H9 (cell line): Measurements from ENCODE around the gene RET. TPM values are rescaled to one million over a fixed set of nuclear protein-coding genes. Genes with fewer than 3 reads are reported as not detected.

Experiments
- DNase-seq: peaks from one replicate; pipeline ENCODE4 v3.0.0-alpha.2; 2017
- H2AFZ ChIP-seq: one replicate; pipeline ENCODE4 v1.6.1; 2013; ENCODE audit warnings: mild to moderate bottlenecking, low read length, control low read depth, moderate library complexity
- H2AK5ac ChIP-seq: 2 replicates; pipeline ENCODE4 v1.6.1; 2013; ENCODE audit warnings: low read length, control low read depth, mixed read lengths; ENCODE audit not compliant: insufficient read length
- H2BK120ac ChIP-seq: one replicate; pipeline ENCODE4 v1.6.1; 2013; ENCODE audit warnings: low read depth, mild to moderate bottlenecking, low read length, control low read depth, inconsistent platforms; ENCODE audit not compliant: poor library complexity, severe bottlenecking
- H2BK12ac ChIP-seq: 2 replicates; pipeline ENCODE4 v1.6.1; 2013; ENCODE audit warnings: low read length, control low read depth, mixed read lengths, low read depth; ENCODE audit not compliant: insufficient read length
- H2BK15ac ChIP-seq: 2 replicates; pipeline ENCODE4 v1.6.1; 2013; ENCODE audit warnings: low read depth, low read length, control low read depth
- H2BK20ac ChIP-seq: one replicate; pipeline ENCODE4 v1.6.1; 2013; ENCODE audit warnings: low read depth, mild to moderate bottlenecking, low read length, control low read depth, inconsistent platforms; ENCODE audit not compliant: poor library complexity, severe bottlenecking
- H2BK5ac ChIP-seq: 2 replicates; pipeline ENCODE4 v1.6.1; 2013; ENCODE audit warnings: low read length, control low read depth, mixed read lengths; ENCODE audit not compliant: insufficient read length
- H3K14ac ChIP-seq: 2 replicates; pipeline ENCODE4 v1.6.1; 2013; ENCODE audit warnings: low read length, control low read depth; ENCODE audit not compliant: insufficient read depth
- H3K18ac ChIP-seq: 2 replicates; pipeline ENCODE4 v1.6.1; 2013; ENCODE audit warnings: low read depth, mild to moderate bottlenecking, mixed read lengths, low read length, control low read depth; ENCODE audit not compliant: insufficient read length
- H3K23ac ChIP-seq: 2 replicates; pipeline ENCODE4 v1.6.1; 2013; ENCODE audit warnings: low read length, control low read depth, mixed read lengths, low read depth; ENCODE audit not compliant: insufficient read length
- H3K23me2 ChIP-seq: 2 replicates; pipeline ENCODE4 v1.6.1; 2013; ENCODE audit warnings: low read depth, mild to moderate bottlenecking, mixed read lengths, low read length, control low read depth; ENCODE audit not compliant: insufficient read length, poor library complexity, severe bottlenecking
- H3K27ac ChIP-seq: 2 replicates; pipeline ENCODE4 v1.5.1; 2013; ENCODE audit warnings: low read length, control low read depth, mixed read lengths, low read depth; ENCODE audit not compliant: insufficient read length
- H3K27me3 ChIP-seq: 2 replicates; pipeline ENCODE4 v1.6.1; 2013; ENCODE audit warnings: low read length, control low read depth, inconsistent platforms; ENCODE audit not compliant: insufficient read depth
- H3K4ac ChIP-seq: 2 replicates; pipeline ENCODE4 v1.6.1; 2013; ENCODE audit warnings: low read depth, mild to moderate bottlenecking, control low read depth, inconsistent platforms, low read length, moderate library complexity
- H3K4me1 ChIP-seq: 2 replicates; pipeline ENCODE4 v1.6.1; 2013; ENCODE audit warnings: low read length, control low read depth, inconsistent platforms; ENCODE audit not compliant: insufficient read depth
- H3K4me2 ChIP-seq: 2 replicates; pipeline ENCODE4 v1.6.1; 2013; ENCODE audit warnings: low read length, control low read depth, mixed read lengths; ENCODE audit not compliant: insufficient read length, insufficient read depth
- H3K56ac ChIP-seq: 2 replicates; pipeline ENCODE4 v1.6.1; 2013; ENCODE audit warnings: low read depth, mild to moderate bottlenecking, mixed read lengths, low read length, control low read depth; ENCODE audit not compliant: insufficient read length
- H3K79me1 ChIP-seq: 2 replicates; pipeline ENCODE4 v1.6.1; 2013; ENCODE audit warnings: low read depth, mild to moderate bottlenecking, moderate library complexity, low read length, control low read depth, inconsistent platforms; ENCODE audit not compliant: insufficient read depth, poor library complexity, severe bottlenecking
- H3K79me2 ChIP-seq: 2 replicates; pipeline ENCODE4 v1.6.1; 2013; ENCODE audit warnings: low read length, control low read depth, inconsistent platforms; ENCODE audit not compliant: insufficient read depth
- H3K9ac ChIP-seq: 2 replicates; pipeline ENCODE4 v1.6.1; 2013; ENCODE audit warnings: low read length, control low read depth, mixed read lengths; ENCODE audit not compliant: insufficient read length; ENCODE audit errors: extremely low read depth
- H3K9me3 ChIP-seq: one replicate; pipeline ENCODE4 v1.6.1; 2013; ENCODE audit warnings: low read depth, low read length, inconsistent platforms; ENCODE audit not compliant: control insufficient read depth
- H3T11ph ChIP-seq: one replicate; pipeline ENCODE4 v1.6.1; 2013; ENCODE audit warnings: mild to moderate bottlenecking, low read length, control low read depth, inconsistent platforms
- H4K20me1 ChIP-seq: one replicate; pipeline ENCODE4 v1.6.1; 2013; ENCODE audit not compliant: control insufficient read depth, insufficient read length, insufficient read depth
- H4K5ac ChIP-seq: 2 replicates; pipeline ENCODE4 v1.6.1; 2013; ENCODE audit warnings: low read depth, mild to moderate bottlenecking, mixed read lengths, low read length, control low read depth; ENCODE audit not compliant: insufficient read length
- H4K8ac ChIP-seq: replicated peaks from 2 replicates; pipeline ENCODE4 v1.6.1; 2013; ENCODE audit warnings: low read length, control low read depth, mixed read lengths, low read depth; ENCODE audit not compliant: insufficient read length
- H4K91ac ChIP-seq: 2 replicates; pipeline ENCODE4 v1.6.1; 2013; ENCODE audit warnings: low read depth, mild to moderate bottlenecking, moderate library complexity, mixed read lengths, low read length, control low read depth; ENCODE audit not compliant: insufficient read length
- H3K27ac Mint-ChIP-seq, 3 experiments: 2 replicates in 2 of 3; 3 replicates in 1 of 3; pipeline ENCODE4 v1.8.0; 2020 to 2021; ENCODE audit warnings: mixed read lengths in 3 of 3, mild to moderate bottlenecking in 1 of 3, moderate library complexity in 1 of 3
- H3K27me3 Mint-ChIP-seq: 2 replicates; pipeline ENCODE4 v1.8.0; 2021; ENCODE audit warnings: low read depth, mild to moderate bottlenecking, moderate library complexity, mixed read lengths
- H3K36me3 Mint-ChIP-seq, 3 experiments: 2 replicates in 2 of 3; 3 replicates in 1 of 3; pipeline ENCODE4 v1.8.0; 2020 to 2021; ENCODE audit warnings: low read depth in 3 of 3, mixed read lengths in 3 of 3; ENCODE audit not compliant: insufficient read depth in 1 of 3
- H3K4me1 Mint-ChIP-seq, 2 experiments: 2 replicates each; pipeline ENCODE4 v1.8.0; 2020; ENCODE audit warnings: mixed read lengths in 2 of 2
- H3K4me3 Mint-ChIP-seq, 2 experiments: 2 replicates in 1 of 2; 3 replicates in 1 of 2; pipeline ENCODE4 v1.8.0; 2020 to 2021; ENCODE audit warnings: mild to moderate bottlenecking in 2 of 2, mixed read lengths in 2 of 2, moderate library complexity in 1 of 2
- H3K9me3 Mint-ChIP-seq, 2 experiments: 2 replicates in 1 of 2; 3 replicates in 1 of 2; pipeline ENCODE4 v1.8.0; 2020; ENCODE audit warnings: mild to moderate bottlenecking in 2 of 2, mixed read lengths in 2 of 2, moderate library complexity in 1 of 2
- WGBS: extraction: QIAGEN DNeasy Blood & Tissue Kit; methylation state at CpG from one replicate; pipeline ENCODE4 v1.1.7; 2013; ENCODE audit warnings: missing lambda C conversion rate, low lambda C conversion rate, mixed read lengths; ENCODE audit not compliant: insufficient read length; ENCODE audit errors: extremely low coverage; 5-methylcytosine and 5-hydroxymethylcytosine counted together
- total RNA-seq: library from RNA; stranded (reverse); gene quantifications from 2 replicates; pipeline ENCODE4 v1.2.1, GENCODE V29; 2021
- TF ChIP-seq, protein P1 (sequence below): fragments of 200-600 bp; sonication (generic); conservative IDR thresholded peaks from 3 replicates; pipeline ENCODE4 v1.8.0; 2021; ENCODE audit warnings: antibody characterized with exemption, mild to moderate bottlenecking

The RET gene
- total RNA-seq, 1 experiment from 2014 or later: 12.2 TPM

DNA sequence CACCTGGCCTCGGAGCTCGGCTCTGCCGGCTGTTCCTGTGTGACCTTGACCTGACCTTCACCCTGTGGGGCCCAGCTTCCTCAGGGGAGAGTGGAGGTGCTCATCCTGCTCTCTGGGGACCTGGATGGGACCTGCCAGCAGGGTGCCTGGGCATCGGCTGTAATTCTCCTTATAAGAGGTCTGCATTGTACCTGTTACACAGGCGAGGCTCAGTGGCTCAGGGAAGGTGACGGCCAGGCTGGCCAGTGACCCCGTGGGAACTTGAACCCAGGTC, 29.0 kb downstream of the RET start:
- Mint-ChIP-seq H3K4me3 (peak overlapping the region in 1 of 2 experiments; percentile 68; a peak in 1 of 5 replicates), H3K27ac (no peak overlapping the region), H3K27me3 (peaks cover 31% of the 10 kb centered on the region), H3K36me3 (peaks cover 0 to 4% (median 2%) of the 10 kb centered on the region in 3 experiments; a peak in 3 of 7 replicates), H3K4me1 (peaks cover 4 to 6% of the 10 kb centered on the region in 2 experiments; a peak in 3 of 4 replicates), H3K9me3 (peaks cover 0 to 2% of the 10 kb centered on the region in 2 experiments; a peak in 1 of 5 replicates)
- Histone ChIP-seq H2BK120ac (no peak overlapping the region), H3K23ac (no peak overlapping the region), H2AK5ac (no peak overlapping the region), H3K14ac (no peak overlapping the region), H3K4ac (no peak overlapping the region), H3K4me2 (peak overlapping the region; percentile 65), H2BK5ac (no peak overlapping the region), H4K8ac (no peak overlapping the region), H2AFZ (no peak overlapping the region), H3K4me1 (no peaks in the 10 kb centered on the region), H3T11ph (no peak overlapping the region), H3K79me1 (no peaks in the 10 kb centered on the region), H3K18ac (no peak overlapping the region), H2BK12ac (no peak overlapping the region), H2BK20ac (no peak overlapping the region), H3K27ac (no peak overlapping the region), H3K27me3 (no peaks in the 10 kb centered on the region; the same call in 1 of the 2 replicates), H3K56ac (no peak overlapping the region), H4K91ac (no peak overlapping the region), H3K9ac (no peak overlapping the region), H3K23me2 (peaks cover 9% of the 10 kb centered on the region), H2BK15ac (no peak overlapping the region; the same call in 1 of the 2 replicates), H4K20me1 (no peaks in the 10 kb centered on the region), H3K9me3 (no peaks in the 10 kb centered on the region), H3K79me2 (no peaks in the 10 kb centered on the region), H4K5ac (no peak overlapping the region)
- TF ChIP-seq, protein P1, sequence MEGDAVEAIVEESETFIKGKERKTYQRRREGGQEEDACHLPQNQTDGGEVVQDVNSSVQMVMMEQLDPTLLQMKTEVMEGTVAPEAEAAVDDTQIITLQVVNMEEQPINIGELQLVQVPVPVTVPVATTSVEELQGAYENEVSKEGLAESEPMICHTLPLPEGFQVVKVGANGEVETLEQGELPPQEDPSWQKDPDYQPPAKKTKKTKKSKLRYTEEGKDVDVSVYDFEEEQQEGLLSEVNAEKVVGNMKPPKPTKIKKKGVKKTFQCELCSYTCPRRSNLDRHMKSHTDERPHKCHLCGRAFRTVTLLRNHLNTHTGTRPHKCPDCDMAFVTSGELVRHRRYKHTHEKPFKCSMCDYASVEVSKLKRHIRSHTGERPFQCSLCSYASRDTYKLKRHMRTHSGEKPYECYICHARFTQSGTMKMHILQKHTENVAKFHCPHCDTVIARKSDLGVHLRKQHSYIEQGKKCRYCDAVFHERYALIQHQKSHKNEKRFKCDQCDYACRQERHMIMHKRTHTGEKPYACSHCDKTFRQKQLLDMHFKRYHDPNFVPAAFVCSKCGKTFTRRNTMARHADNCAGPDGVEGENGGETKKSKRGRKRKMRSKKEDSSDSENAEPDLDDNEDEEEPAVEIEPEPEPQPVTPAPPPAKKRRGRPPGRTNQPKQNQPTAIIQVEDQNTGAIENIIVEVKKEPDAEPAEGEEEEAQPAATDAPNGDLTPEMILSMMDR: no peak
- no CpG with 5 or more reads among the region's 7 CpGs for WGBS
- no peak for DNase-seq
